AG04449 (cell line): ENCODE measurements around the gene LPP.

Experiments used
- CTCF ChIA-PET: fragments of 350-600 bp; formaldehyde crosslinking; extraction: SDS; loops from one replicate; lab custom pipeline; 2021; ENCODE audit warnings: antibody characterized with exemption; lab: Yijun Ruan, JAX
- POLR2A ChIA-PET: fragments of 400-600, 350-600 bp; formaldehyde crosslinking; extraction: SDS; loops from one replicate; lab custom pipeline; 2020; ENCODE audit warnings: antibody characterized with exemption, inconsistent platforms; lab: Yijun Ruan, JAX
- DNase-seq: peaks from one replicate; pipeline ENCODE4 v3.0.0-alpha.2; 2010; ENCODE audit warnings: low read depth, low spot score
- H3K4me3 ChIP-seq: 2 replicates; pipeline ENCODE4 v1.5.1; 2011; ENCODE audit warnings: low read depth, mild to moderate bottlenecking, control low read depth, low read length
- CTCF ChIP-seq: IDR thresholded peaks from one replicate; pipeline ENCODE4 v1.5.1; 2011; ENCODE audit warnings: mild to moderate bottlenecking, moderate library complexity, low read length, control low read depth, inconsistent platforms; ENCODE audit not compliant: insufficient read depth; ENCODE audit errors: missing control alignments

The LPP gene

GRCh38 chr3:188133646-188134045 is 20.3 kb upstream of the LPP start:
- no peak for TF ChIP-seq CTCF
- no peak overlapping the region for H3K4me3 ChIP-seq
- no peak for DNase-seq
- ChIA-PET POLR2A (interaction anchor here (1.4 kb wide), 1 partner anchor 20 kb away, joined by 4 read pairs; no protein-coding TSS in a partner anchor), CTCF (interaction anchor here (1.5 kb wide), 1 partner anchor 394 kb away, joined by 3 read pairs; no protein-coding TSS in a partner anchor)

- H3K4me3 ChIP-seq: no peak overlapping the region
- ChIA-PET POLR2A (interaction anchor here (1.4 kb wide), 1 partner anchor 19 kb away, joined by 4 read pairs; no protein-coding TSS in a partner anchor), CTCF (interaction anchor here (1.6 kb wide), 1 partner anchor 394 kb away, joined by 5 read pairs; no protein-coding TSS in a partner anchor)
- no peak for TF ChIP-seq CTCF
- DNase-seq: no peak
Measured at GRCh38 chr3:188134079-188134478, 19.9 kb upstream of the LPP start.

- ChIA-PET CTCF (interaction anchor here (1.6 kb wide), 1 partner anchor 394 kb away, joined by 5 read pairs; no protein-coding TSS in a partner anchor), POLR2A (no interaction called here)
- no peak for DNase-seq
- TF ChIP-seq CTCF: no peak
- no peak overlapping the region for H3K4me3 ChIP-seq
Measured at GRCh38 chr3:188134856-188135255, 19.1 kb upstream of the LPP start.

- no peak for TF ChIP-seq CTCF
- ChIA-PET CTCF (interaction anchor here (1.0 to 1.6 kb wide), 2 partner anchors 11 to 395 kb away, joined by 3 to 5 read pairs; no protein-coding TSS in a partner anchor), POLR2A (no interaction called here)
Measured at GRCh38 chr3:188135271-188135670, 18.7 kb upstream of the LPP start.

GRCh38 chr3:188137051-188137450 is 16.9 kb upstream of the LPP start:
- CTCF ChIA-PET: no interaction called here
- no peak overlapping the region for H3K4me3 ChIP-seq
- DNase-seq: no peak
- POLR2A ChIA-PET: no interaction called here
- no peak for TF ChIP-seq CTCF

More at GRCh38 chr3:188135271-188135670, 18.7 kb upstream of the LPP start:
- no peak overlapping the region for H3K4me3 ChIP-seq
- DNase-seq: no peak

- POLR2A ChIA-PET: interaction anchor here (1.3 kb wide), 1 partner anchor 14 kb away, joined by 3 read pairs; no protein-coding TSS in a partner anchor
- CTCF ChIA-PET: interaction anchor here (1.3 to 1.9 kb wide), 2 partner anchors 12 to 399 kb away, joined by 4 to 7 read pairs; no protein-coding TSS in a partner anchor
- TF ChIP-seq CTCF: no peak
- no peak overlapping the region for H3K4me3 ChIP-seq
- DNase-seq: no peak
Measured at GRCh38 chr3:188139466-188139865, 14.5 kb upstream of the LPP start.
